ENCODE data around the gene HOXC6.

Gene HOXC6

DNA sequence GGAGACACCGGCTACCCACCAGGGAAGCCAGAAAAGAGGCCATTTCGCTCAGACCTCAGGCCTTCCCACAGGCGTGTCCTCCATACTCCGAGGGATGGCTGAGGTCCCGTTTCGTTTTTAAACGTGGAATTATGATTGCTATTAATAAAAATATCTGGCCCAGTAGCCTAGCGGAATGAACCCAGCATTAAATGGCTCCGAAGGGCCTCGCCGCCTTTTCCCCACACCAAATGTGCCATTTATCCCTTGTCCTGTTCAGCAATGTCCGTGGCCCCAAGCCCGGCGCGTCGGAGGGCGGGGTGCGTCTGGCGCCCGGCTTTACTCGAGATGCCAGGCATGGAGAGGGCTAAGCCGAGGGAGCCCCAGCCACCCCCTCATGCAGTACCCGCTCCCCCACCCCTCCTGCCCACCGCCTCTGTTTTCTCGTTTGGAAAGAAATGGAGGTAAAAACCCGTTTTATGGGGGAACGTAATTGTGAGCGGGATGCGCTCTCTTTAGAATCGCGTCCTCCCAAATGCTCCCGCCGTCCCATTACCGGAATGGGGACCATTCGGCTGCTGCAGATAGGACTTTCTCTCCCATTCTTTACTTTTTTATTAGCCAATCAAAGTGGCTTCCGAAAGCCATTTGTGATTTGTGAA lies 13.7 kb upstream of the HOXC6 start:
- Histone ChIP-seq H3K9ac (ENCODE audit: low read depth, low read length, poor library complexity, severe bottlenecking) (peak overlapping the region; percentile 99), H3K27me3 (ENCODE audit: insufficient read depth, low read length, poor library complexity, severe bottlenecking) (no peaks in the 10 kb centered on the region), H3K9me2 (replicated peaks; ENCODE audit: low read depth, low read length) (no peaks in the 10 kb centered on the region), H3F3A (ENCODE audit: low read depth) (peaks cover 10% of the 10 kb centered on the region), H3K36me3 (ENCODE audit: insufficient read depth, low read length) (no peaks in the 10 kb centered on the region), H2AFZ (ENCODE audit: low read length) (no peak overlapping the region), H3K4me1 (ENCODE audit: insufficient read depth, low read length, poor library complexity, severe bottlenecking) (peaks cover 59% of the 10 kb centered on the region), H4K20me1 (ENCODE audit: insufficient read depth, low read length, poor library complexity, severe bottlenecking) (peaks cover 4% of the 10 kb centered on the region), H3K79me2 (ENCODE audit: insufficient read depth, low read length) (peaks cover 22% of the 10 kb centered on the region), H3K4me3 (ENCODE audit: low read length, poor library complexity, severe bottlenecking) (peak overlapping the region; percentile 95), H3K4me2 (ENCODE audit: low read depth, low read length, poor library complexity, severe bottlenecking) (peak overlapping the region; percentile 68), H3K9me3 (ENCODE audit: insufficient read depth, low read depth, low read length) (no peaks in the 10 kb centered on the region)
- no peak for TF ChIP-seq EZH2phosphoT487 (IDR thresholded peaks at IDR 0.05; ENCODE audit: borderline replicate concordance)
- TF ChIP-seq CTCF (conservative IDR thresholded peaks at IDR 0.05; ENCODE audit: low read length): no peak

GRCh38 chr12:54015018-54015931 lies 13.0 kb upstream of the HOXC6 start:
- Histone ChIP-seq H4K20me1 (ENCODE audit: insufficient read depth, low read length, poor library complexity, severe bottlenecking) (peaks cover 10% of the 10 kb centered on the region), H3K4me1 (ENCODE audit: insufficient read depth, low read length, poor library complexity, severe bottlenecking) (peaks cover 66% of the 10 kb centered on the region), H3K9ac (ENCODE audit: low read depth, low read length, poor library complexity, severe bottlenecking) (peak overlapping the region; percentile 99), H2AFZ (ENCODE audit: low read length) (no peak overlapping the region), H3K36me3 (ENCODE audit: insufficient read depth, low read length) (no peaks in the 10 kb centered on the region), H3K4me3 (ENCODE audit: low read length, poor library complexity, severe bottlenecking) (peak overlapping the region; percentile 95), H3K9me2 (replicated peaks; ENCODE audit: low read depth, low read length) (no peaks in the 10 kb centered on the region), H3K79me2 (ENCODE audit: insufficient read depth, low read length) (peaks cover 30% of the 10 kb centered on the region), H3K27me3 (ENCODE audit: insufficient read depth, low read length, poor library complexity, severe bottlenecking) (no peaks in the 10 kb centered on the region), H3K4me2 (ENCODE audit: low read depth, low read length, poor library complexity, severe bottlenecking) (peak overlapping the region; percentile 68), H3K9me3 (ENCODE audit: insufficient read depth, low read depth, low read length) (no peaks in the 10 kb centered on the region), H3F3A (ENCODE audit: low read depth) (peaks cover 10% of the 10 kb centered on the region)
- TF ChIP-seq EZH2phosphoT487 (IDR thresholded peaks at IDR 0.05; ENCODE audit: borderline replicate concordance) (no peak), CTCF (conservative IDR thresholded peaks at IDR 0.05; ENCODE audit: low read length) (no peak)

DNA sequence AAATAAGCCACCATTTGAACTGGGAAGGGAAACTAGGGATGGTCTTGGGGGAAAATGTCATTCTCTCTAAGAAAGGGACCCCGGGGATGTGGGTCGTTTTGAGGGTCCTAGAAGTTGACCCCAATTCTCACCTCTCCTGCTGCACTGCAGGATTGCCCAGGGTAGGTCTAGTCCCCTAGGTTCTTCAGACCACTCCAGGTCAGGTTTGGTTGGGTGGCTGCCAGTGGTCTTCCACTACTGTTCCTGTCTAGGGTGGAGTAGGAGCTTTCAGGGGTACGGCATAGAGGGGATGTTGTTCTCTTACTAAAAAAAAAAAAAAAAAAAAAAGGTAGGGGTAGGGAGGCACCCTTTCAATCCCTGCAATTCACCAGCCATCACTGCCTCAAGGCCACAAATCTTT lies 12.2 kb upstream of the HOXC6 start:
- TF ChIP-seq CTCF (conservative IDR thresholded peaks at IDR 0.05; ENCODE audit: low read length) (no peak), EZH2phosphoT487 (IDR thresholded peaks at IDR 0.05; ENCODE audit: borderline replicate concordance) (no peak)
- H3K79me2 ChIP-seq (ENCODE audit: insufficient read depth, low read length): peaks cover 38% of the 10 kb centered on the region
- H3K9ac ChIP-seq (ENCODE audit: low read depth, low read length, poor library complexity, severe bottlenecking): peak overlapping the region; percentile 99
- no peaks in the 10 kb centered on the region for H3K36me3 ChIP-seq (ENCODE audit: insufficient read depth, low read length)
- 0 out of 2 replicates have a peak overlapping the region, but pooled peaks have one; percentile 27 for H2AFZ ChIP-seq (ENCODE audit: low read length)
- H3K4me3 ChIP-seq (ENCODE audit: low read length, poor library complexity, severe bottlenecking): peak overlapping the region; percentile 95
- peak overlapping the region; percentile 68 for H3K4me2 ChIP-seq (ENCODE audit: low read depth, low read length, poor library complexity, severe bottlenecking)
- peaks cover 64% of the 10 kb centered on the region for H3K4me1 ChIP-seq (ENCODE audit: insufficient read depth, low read length, poor library complexity, severe bottlenecking)
- H3K9me2 ChIP-seq (replicated peaks; ENCODE audit: low read depth, low read length): no peaks in the 10 kb centered on the region
- H3K27me3 ChIP-seq (ENCODE audit: insufficient read depth, low read length, poor library complexity, severe bottlenecking): no peaks in the 10 kb centered on the region
- peaks cover 18% of the 10 kb centered on the region for H4K20me1 ChIP-seq (ENCODE audit: insufficient read depth, low read length, poor library complexity, severe bottlenecking)
- peaks cover 10% of the 10 kb centered on the region for H3F3A ChIP-seq (ENCODE audit: low read depth)
- no peaks in the 10 kb centered on the region for H3K9me3 ChIP-seq (ENCODE audit: insufficient read depth, low read depth, low read length)

Measured in Loucy (cell line).